Vagina (tissue), 2 donors: ENCODE data around the gene SLC12A7. TPM values are rescaled to one million over a fixed set of nuclear protein-coding genes. Genes with fewer than 3 reads are reported as not detected.
A peak's percentile ranks its signal among the peaks of the same experiment; 100 is the strongest.
"Not testable (repeated sequence)": the region's sequence is repeated elsewhere in the genome, so short reads cannot be mapped to it uniquely, and the experiment has no call there.

Experiments
- DNase-seq, 2 donors: peaks; one replicate each; pipeline ENCODE4 v3.0.0-alpha.2; 2017; ENCODE audit errors: extremely low spot score in 2 of 2
- H3K27ac ChIP-seq: fragments of 200-600 bp; sonication (generic); one replicate; pipeline ENCODE4 v1.5.1; 2019
- H3K27me3 ChIP-seq: fragments of 200-600 bp; sonication (generic); one replicate; pipeline ENCODE4 v1.5.1; 2019
- H3K36me3 ChIP-seq, 2 donors: fragments of 200-600 bp; sonication (generic); one replicate each; pipeline ENCODE4 v1.5.1; 2017 to 2019
- H3K4me1 ChIP-seq: fragments of 200-600 bp; sonication (generic); one replicate; pipeline ENCODE4 v1.5.1; 2019
- H3K4me3 ChIP-seq, 2 donors: fragments of 200-600 bp; sonication (generic); 1 replicate in 1 of 2; 2 replicates in 1 of 2; pipeline ENCODE4 v1.5.1; 2016 to 2019
- H3K9me3 ChIP-seq: fragments of 200-600 bp; sonication (generic); one replicate; pipeline ENCODE4 v1.5.1; 2019
- CTCF ChIP-seq, 3 experiments: fragments of 450-650 bp in 2 of 3; fragments of 200-600 bp in 1 of 3; sonication (generic) in 1 of 3; IDR thresholded peaks; one replicate each; pipeline ENCODE4 v1.5.1; 2017 to 2019; ENCODE audit warnings: antibody characterized with exemption in 3 of 3, mild to moderate bottlenecking in 2 of 3, moderate library complexity in 2 of 3
- POLR2A ChIP-seq, 2 donors: fragments of 450-650 bp; IDR thresholded peaks; one replicate each; pipeline ENCODE4 v1.6.1; 2017; ENCODE audit warnings: antibody characterized with exemption in 2 of 2, mild to moderate bottlenecking in 2 of 2, moderate library complexity in 2 of 2
- POLR2AphosphoS5 ChIP-seq, 2 donors: sonication (generic); formaldehyde crosslinking; IDR thresholded peaks; one replicate each; pipeline ENCODE4 v1.9.0; 2017; ENCODE audit warnings: antibody characterized with exemption in 2 of 2, mild to moderate bottlenecking in 2 of 2, low read depth in 1 of 2; ENCODE audit not compliant: insufficient read depth in 1 of 2
- intact Hi-C: fragments of 100-400 bp; cut with DNase I; formaldehyde crosslinking; loops from one replicate; pipeline ENCODE4 v1.15.1; 2023
- microRNA-seq: library from miRNA; unstranded; fragments of <30 nt; microRNA quantifications from one replicate; pipeline ENCODE4, GENCODE V29; 2017; ENCODE audit warnings: borderline number of aligned reads, borderline replicate concordance
- small RNA-seq: library from RNA; depleted of rRNA; stranded (forward); fragments of <200 nt; gene quantifications from one replicate; pipeline ENCODE3, GENCODE V24; 2016
- total RNA-seq: library from RNA; depleted of rRNA; stranded (reverse); fragments of >200 nt; gene quantifications from one replicate; pipeline ENCODE4 v1.2.3, GENCODE V29; 2016

The SLC12A7 gene
- total RNA-seq, 1 donor from 2014 or later: 21.6 TPM

- Histone ChIP-seq H3K27ac (no peak overlapping the region), H3K4me3 (no peak overlapping the region)
- intact Hi-C loops: no loop called here
These were observed 108.4 kb downstream of the SLC12A7 start for GRCh38 chr5:1003296-1003937.

DNA sequence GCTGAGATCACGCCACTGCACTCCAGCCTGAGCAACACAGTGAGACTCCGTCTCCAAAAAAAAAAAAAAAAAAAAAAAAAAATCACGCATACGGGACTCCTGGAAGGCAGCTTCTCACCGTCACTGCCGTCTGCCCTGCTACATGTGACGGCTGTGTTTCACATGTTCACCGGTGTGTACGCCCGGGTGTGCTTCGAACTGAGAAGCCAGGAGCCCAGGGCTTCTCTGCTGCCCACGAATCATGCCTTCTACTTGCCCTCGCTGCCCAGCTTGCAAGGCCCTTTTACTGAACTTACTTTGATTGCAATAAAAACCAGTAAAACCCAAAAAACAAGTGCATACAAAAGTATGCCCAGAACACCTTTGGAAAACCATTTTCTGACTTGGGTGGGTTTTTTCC is 109.0 kb downstream of the SLC12A7 start:
- DNase-seq: no peak
- intact Hi-C loops: no loop called here
- H3K36me3 ChIP-seq: no peaks in the 10 kb centered on the region
- H3K4me1 ChIP-seq: peaks cover 20% of the 10 kb centered on the region
- TF ChIP-seq CTCF (IDR thresholded peaks at IDR 0.05): no peak
- TF ChIP-seq POLR2AphosphoS5 (IDR thresholded peaks at IDR 0.05; ENCODE audit: insufficient read depth in 1 of 2, low read depth in 1 of 2): no peak
- TF ChIP-seq POLR2A (IDR thresholded peaks at IDR 0.05): no peak
- H3K9me3 ChIP-seq: no peaks in the 10 kb centered on the region
- H3K27ac ChIP-seq: no peak overlapping the region
- no peak overlapping the region for H3K4me3 ChIP-seq
- H3K27me3 ChIP-seq: no peaks in the 10 kb centered on the region

More at GRCh38 chr5:1003296-1003937, 108.4 kb downstream of the SLC12A7 start:
- no peaks in the 10 kb centered on the region for H3K27me3 ChIP-seq
- H3K36me3 ChIP-seq: no peaks in the 10 kb centered on the region
- peaks cover 20% of the 10 kb centered on the region for H3K4me1 ChIP-seq
- peak in 1 of 2 donors; percentile 55 for TF ChIP-seq POLR2AphosphoS5 (IDR thresholded peaks at IDR 0.05; ENCODE audit: insufficient read depth in 1 of 2, low read depth in 1 of 2)
- no peak for TF ChIP-seq CTCF (IDR thresholded peaks at IDR 0.05)
- DNase-seq: no peak
- H3K9me3 ChIP-seq: no peaks in the 10 kb centered on the region

DNA sequence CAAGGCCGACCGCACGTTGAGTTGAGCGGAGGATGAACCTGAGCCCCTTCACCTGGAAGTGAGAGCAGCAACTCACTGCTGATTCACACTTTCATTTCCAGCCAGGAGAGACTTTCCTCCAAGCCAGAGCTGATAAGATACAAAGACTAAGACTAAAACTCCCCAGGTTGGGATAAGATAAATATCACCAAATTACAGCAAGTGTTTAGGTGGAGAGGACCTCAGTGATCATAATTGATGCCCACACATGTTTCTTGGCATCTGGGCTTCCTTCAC is 109.7 kb downstream of the SLC12A7 start:
- H3K36me3 ChIP-seq: no peaks in the 10 kb centered on the region
- peaks cover 20% of the 10 kb centered on the region for H3K4me1 ChIP-seq
- H3K27ac ChIP-seq: no peak overlapping the region
- no peaks in the 10 kb centered on the region for H3K9me3 ChIP-seq
- H3K27me3 ChIP-seq: no peaks in the 10 kb centered on the region
- H3K4me3 ChIP-seq: no peak overlapping the region
- intact Hi-C loops: no loop called here
- no peak for DNase-seq
- TF ChIP-seq POLR2AphosphoS5 (IDR thresholded peaks at IDR 0.05; ENCODE audit: insufficient read depth in 1 of 2, low read depth in 1 of 2) (no peak), POLR2A (IDR thresholded peaks at IDR 0.05) (no peak), CTCF (IDR thresholded peaks at IDR 0.05) (no peak)

- Histone ChIP-seq H3K27ac (no peak overlapping the region), H3K9me3 (no peaks in the 10 kb centered on the region), H3K36me3 (no peaks in the 10 kb centered on the region), H3K27me3 (no peaks in the 10 kb centered on the region), H3K4me1 (peaks cover 20% of the 10 kb centered on the region), H3K4me3 (no peak overlapping the region)
- TF ChIP-seq POLR2AphosphoS5 (IDR thresholded peaks at IDR 0.05; ENCODE audit: insufficient read depth in 1 of 2, low read depth in 1 of 2) (no peak), CTCF (IDR thresholded peaks at IDR 0.05) (no peak), POLR2A (IDR thresholded peaks at IDR 0.05) (no peak)
- intact Hi-C loops: no loop called here
- DNase-seq: no peak
These were observed 110.2 kb downstream of the SLC12A7 start for GRCh38 chr5:1001406-1002270.

DNA sequence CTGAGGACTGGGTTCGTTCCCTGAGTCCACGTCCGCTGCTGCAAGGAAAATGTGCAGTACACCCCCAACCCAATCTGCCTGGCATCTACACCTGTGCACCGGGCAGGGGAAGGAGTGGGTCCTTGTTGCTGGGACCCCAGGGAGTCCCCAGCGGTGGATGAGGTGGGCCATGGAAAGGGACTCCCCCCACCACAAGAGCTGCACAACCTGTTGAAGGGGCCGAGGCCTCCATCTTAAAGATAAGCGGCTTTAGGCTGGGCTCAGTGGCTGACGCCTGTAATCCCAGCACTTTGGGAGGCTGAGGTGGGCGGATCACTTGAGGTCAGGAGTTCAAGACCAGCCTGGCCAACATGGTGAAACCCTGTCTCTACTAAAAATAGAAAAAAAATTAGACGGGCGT is 111.0 kb downstream of the SLC12A7 start:
- H3K27ac ChIP-seq, intact Hi-C loops, H3K36me3 ChIP-seq, H3K9me3 ChIP-seq, H3K4me3 ChIP-seq, H3K27me3 ChIP-seq, DNase-seq: not testable (repeated sequence)
- H3K4me1 ChIP-seq: peaks cover 20% of the 10 kb centered on the region

Small RNAs within 50 kb of the gene (microRNA-seq; reads per million reads assigned to microRNA genes)
- not detected for gene MIR4635

Small RNAs within 50 kb of the gene (small RNA-seq; reads per million reads assigned to genes)
- not detected for gene MIR4635

Other genes with a start within 250 kb of the SLC12A7 start
- gene BRD9, start 219.3 kb downstream of the SLC12A7 start, total RNA-seq: 47.4 TPM
- gene TRIP13, start 219.2 kb downstream of the SLC12A7 start, total RNA-seq: 3.7 TPM
- gene NKD2, start 103.3 kb downstream of the SLC12A7 start, total RNA-seq: 2.0 TPM
- gene SLC6A19, start 89.5 kb upstream of the SLC12A7 start, total RNA-seq: not detected
- not detected for gene SLC6A18, start 113.3 kb upstream of the SLC12A7 start, total RNA-seq
- not detected for gene TERT, start 183.0 kb upstream of the SLC12A7 start, total RNA-seq
- gene CLPTM1L, start 233.0 kb upstream of the SLC12A7 start, total RNA-seq: 40.0 TPM